GM13977 (cell line): ENCODE measurements around the gene UBE2U.
"Not testable (repeated sequence)": the region's sequence is repeated elsewhere in the genome, so short reads cannot be mapped to it uniquely, and the experiment has no call there.

ENCODE experiments used
- DNase-seq: peaks from one replicate; pipeline ENCODE4 v3.0.0; 2012; ENCODE audit warnings: low spot score
- CTCF ChIP-seq: IDR thresholded peaks from 2 replicates; pipeline ENCODE4 v1.5.1; 2012; ENCODE audit warnings: mild to moderate bottlenecking, control low read depth; ENCODE audit not compliant: insufficient read depth; ENCODE audit errors: extremely low read depth, missing control alignments
- in situ Hi-C: fragments of 300-500 bp; cut with MboI; formaldehyde crosslinking; loops from one replicate; pipeline ENCODE4 v1.12.0; 2022; ENCODE audit warnings: low sequenced_read_pairs, low pct_unique_long_range_greater_than_20kb, mixed read lengths, inconsistent platforms; ENCODE audit not compliant: unreplicated experiment

Gene UBE2U

DNA sequence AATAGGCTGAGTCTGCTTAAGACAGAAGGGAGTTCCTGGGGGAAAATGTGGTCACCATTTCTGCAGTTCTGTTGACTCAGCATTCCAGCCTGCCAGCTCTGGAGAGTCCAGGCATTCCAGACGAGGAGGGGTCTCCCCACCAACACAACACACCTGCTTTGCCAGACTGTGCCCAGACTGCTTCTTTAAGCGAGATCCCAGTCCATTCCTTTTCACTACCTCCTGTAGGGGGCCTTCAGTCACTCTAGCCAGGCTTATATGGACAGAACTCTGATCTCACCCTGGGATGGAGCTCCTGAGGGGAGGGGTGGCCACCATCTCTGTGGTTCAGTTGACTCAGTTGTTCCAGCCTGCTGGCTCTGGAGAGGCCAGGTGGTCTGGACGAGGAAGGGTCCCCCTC lies 48.5 kb downstream of the UBE2U start:
- no peak for TF ChIP-seq CTCF
- no peak for DNase-seq
- in situ Hi-C loops = loop anchor here (25.0 kb wide), 2 partner anchors 410 to 560 kb away; no protein-coding TSS in a partner anchor

DNA sequence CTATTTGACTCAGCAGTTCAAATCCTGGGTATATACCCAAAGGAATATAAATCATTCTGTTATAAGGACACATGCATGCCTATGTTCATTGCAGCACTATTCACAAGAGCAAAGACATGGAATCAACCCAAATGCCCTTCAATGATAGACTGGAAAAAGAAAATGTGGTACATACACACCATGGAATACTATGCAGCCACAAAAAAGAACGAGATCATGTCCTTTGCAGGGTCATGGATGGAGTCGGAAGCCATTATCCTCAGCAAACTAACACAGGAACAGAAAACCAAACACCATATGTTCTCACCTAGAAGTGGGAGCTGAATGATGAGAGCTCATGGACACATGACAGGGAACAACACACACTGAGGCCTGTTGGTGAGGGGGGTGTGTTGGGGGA lies 53.8 kb downstream of the UBE2U start:
- DNase-seq = not testable (repeated sequence)
- in situ Hi-C loops = loop anchor here (25.0 kb wide), 2 partner anchors 405 to 555 kb away; no protein-coding TSS in a partner anchor

- in situ Hi-C loops = loop anchor here (25.0 kb wide), 2 partner anchors 404 to 554 kb away; no protein-coding TSS in a partner anchor
- DNase-seq = not testable (repeated sequence)
Measured at GRCh38 chr1:64258444-64258843, 55.0 kb downstream of the UBE2U start.

GRCh38 chr1:64263335-64263734 lies 59.9 kb downstream of the UBE2U start:
- in situ Hi-C loops = loop anchor here (25.0 kb wide), 2 partner anchors 399 to 549 kb away; no protein-coding TSS in a partner anchor
- no peak for TF ChIP-seq CTCF
- DNase-seq = no peak

- no peak for DNase-seq
- no peak for TF ChIP-seq CTCF
- in situ Hi-C loops = loop anchor here (25.0 kb wide), 2 partner anchors 398 to 548 kb away; no protein-coding TSS in a partner anchor
Measured at GRCh38 chr1:64263856-64264255, 60.4 kb downstream of the UBE2U start.

- no peak for TF ChIP-seq CTCF
- in situ Hi-C loops = loop anchor here (25.0 kb wide), 2 partner anchors 397 to 547 kb away; no protein-coding TSS in a partner anchor
- DNase-seq = no peak
Measured at GRCh38 chr1:64265141-64265540, 61.7 kb downstream of the UBE2U start.

- in situ Hi-C loops = loop anchor here (25.0 kb wide), 2 partner anchors 395 to 545 kb away; no protein-coding TSS in a partner anchor
- TF ChIP-seq CTCF = no peak
- no peak for DNase-seq
Measured at GRCh38 chr1:64266991-64267390, 63.6 kb downstream of the UBE2U start.
